Daoy (cell line): ENCODE measurements around the gene C19orf67. TPM values are rescaled to one million over a fixed set of nuclear protein-coding genes. Genes with fewer than 3 reads are reported as not detected.

Source experiments
- total RNA-seq: library from RNA; depleted of rRNA; stranded (reverse); fragments of >200 nt; shearing (Covaris generic); gene quantifications from 2 replicates; pipeline ENCODE4 v1.2.3, GENCODE V29; 2014; rRNA removed

C19orf67 gene
- total RNA-seq, 1 experiment from 2014 or later, result not detected

Other genes with a start within 250 kb of the C19orf67 start
- 1.6 TPM in 1 of 2 replicates, not detected in the other for gene NANOS3, start 208.6 kb downstream of the C19orf67 start, total RNA-seq
- 2.1 and 7.9 TPM in 2 replicates for gene BRME1, start 179.7 kb downstream of the C19orf67 start, total RNA-seq
- 17.8 and 22.7 TPM in 2 replicates for gene CC2D1A, start 179.6 kb downstream of the C19orf67 start, total RNA-seq
- gene PODNL1, start 147.4 kb downstream of the C19orf67 start, total RNA-seq, result not detected in 2 replicates
- 29.4 and 40.5 TPM in 2 replicates for gene DCAF15, start 133.3 kb downstream of the C19orf67 start, total RNA-seq
- gene RFX1, start 79.5 kb downstream of the C19orf67 start, total RNA-seq, result 1.3 and 1.4 TPM in 2 replicates
- gene RLN3, start 57.6 kb downstream of the C19orf67 start, total RNA-seq, result not detected in 2 replicates
- gene IL27RA, start 54.0 kb downstream of the C19orf67 start, total RNA-seq, result 10.7 and 11.1 TPM in 2 replicates
- 0.46 TPM in 1 of 2 replicates, not detected in the other for gene PALM3, start 23.7 kb downstream of the C19orf67 start, total RNA-seq
- gene MISP3, start 13.0 kb downstream of the C19orf67 start, total RNA-seq, result 0.29 and 1.3 TPM in 2 replicates
- 95.5 and 121 TPM in 2 replicates for gene SAMD1, start 5.0 kb upstream of the C19orf67 start, total RNA-seq
- 29.8 and 36.0 TPM in 2 replicates for gene PRKACA, start 32.0 kb upstream of the C19orf67 start, total RNA-seq
- 78.5 and 110 TPM in 2 replicates for gene ASF1B, start 50.8 kb upstream of the C19orf67 start, total RNA-seq
- 2.3 and 5.8 TPM in 2 replicates for gene ADGRL1, start 120.4 kb upstream of the C19orf67 start, total RNA-seq